PC-3 (cell line): ENCODE data around the gene TPR. TPM values are rescaled to one million over a fixed set of nuclear protein-coding genes. Genes with fewer than 3 reads are reported as not detected.

Source experiments
- ATAC-seq: fragments of 200-7000 bp; cut with Tn5 transposase; 2 replicates; pipeline ENCODE4 v1.9.1; 2020; ENCODE audit warnings: mild to moderate bottlenecking, moderate library complexity
- BruUV-seq: library from RNA; stranded (reverse); fragments of 400-500 nt; replicated peaks from 2 replicates; lab custom pipeline; 2021; lab: Mats Ljungman, UMichigan
- CTCF ChIA-PET: fragments of 300-600 bp; sonication (Branson Sonifier 250); formaldehyde crosslinking; loops from one replicate; lab custom pipeline; 2022; ENCODE audit warnings: antibody characterized with exemption; lab: Charles Lee
- POLR2A ChIA-PET: fragments of 300-600 bp; sonication (Branson Sonifier 250); formaldehyde crosslinking; loops from one replicate; lab custom pipeline; 2022; ENCODE audit warnings: antibody characterized with exemption; ENCODE audit not compliant: unreplicated experiment; lab: Charles Lee
- DNase-seq: peaks from one replicate; pipeline ENCODE4 v3.0.0-alpha.2; 2015
- H2AFZ ChIP-seq: fragments of 300-600 bp; sonication (generic); 2 replicates; pipeline ENCODE4 v1.6.0; 2016; ENCODE audit warnings: antibody characterized with exemption, low read length
- H3F3A ChIP-seq: fragments of 300-600 bp; sonication (generic); one replicate; pipeline ENCODE4 v1.6.0; 2017; ENCODE audit warnings: antibody characterized with exemption, low read length, control low read depth, mild to moderate bottlenecking; ENCODE audit not compliant: unreplicated experiment
- H3K27ac ChIP-seq: fragments of 300-600 bp; sonication (generic); 2 replicates; pipeline ENCODE4 v1.5.1; 2016; ENCODE audit warnings: mild to moderate bottlenecking, low read length
- H3K27me3 ChIP-seq: fragments of 300-600 bp; sonication (generic); 2 replicates; pipeline ENCODE4 v1.6.1; 2016; ENCODE audit warnings: low read length, mixed read lengths
- H3K36me3 ChIP-seq: fragments of 300-600 bp; sonication (generic); 2 replicates; pipeline ENCODE4 v1.6.1; 2016; ENCODE audit warnings: low read depth, mixed run types, low read length, mixed read lengths
- H3K4me1 ChIP-seq: fragments of 300-600 bp; sonication (generic); 2 replicates; pipeline ENCODE4 v1.5.1; 2016; ENCODE audit warnings: low read length; ENCODE audit not compliant: insufficient read depth
- H3K4me2 ChIP-seq: fragments of 300-600 bp; sonication (generic); 2 replicates; pipeline ENCODE4 v1.6.0; 2016; ENCODE audit warnings: low read length
- H3K4me3 ChIP-seq: fragments of 300-600 bp; sonication (generic); 2 replicates; pipeline ENCODE4 v1.5.1; 2016; ENCODE audit warnings: mild to moderate bottlenecking, low read length, mixed read lengths
- H3K79me2 ChIP-seq: fragments of 300-600 bp; sonication (generic); 2 replicates; pipeline ENCODE4 v1.6.1; 2017; ENCODE audit warnings: low read length, mixed read lengths
- H3K9ac ChIP-seq: fragments of 300-600 bp; sonication (generic); 2 replicates; pipeline ENCODE4 v1.6.0; 2016; ENCODE audit warnings: mild to moderate bottlenecking, low read length
- H3K9me2 ChIP-seq: fragments of 300-600 bp; sonication (generic); replicated peaks from 2 replicates; pipeline ENCODE4 v1.6.1; 2016; ENCODE audit warnings: mixed run types, low read length, mixed read lengths
- H3K9me3 ChIP-seq: fragments of 300-600 bp; sonication (generic); 2 replicates; pipeline ENCODE4 v1.6.1; 2016; ENCODE audit warnings: low read length, mixed read lengths
- H4K20me1 ChIP-seq: fragments of 300-600 bp; sonication (generic); 2 replicates; pipeline ENCODE4 v1.6.1; 2016; ENCODE audit warnings: low read length, mixed read lengths
- CTCF ChIP-seq: fragments of 300-600 bp; sonication (generic); conservative IDR thresholded peaks from 2 replicates; pipeline ENCODE4 v1.5.1; 2017; ENCODE audit warnings: antibody characterized with exemption, low read depth, mild to moderate bottlenecking, low read length
- EZH2 ChIP-seq: fragments of 300-600 bp; sonication (generic); IDR thresholded peaks from one replicate; pipeline ENCODE4 v1.6.1; 2017; ENCODE audit warnings: antibody characterized with exemption, mild to moderate bottlenecking, low read length; ENCODE audit not compliant: unreplicated experiment
- EZH2phosphoT487 ChIP-seq: fragments of 300-600 bp; sonication (generic); IDR thresholded peaks from 2 replicates; pipeline ENCODE4 v1.6.1; 2018; ENCODE audit warnings: mild to moderate bottlenecking, antibody characterized with exemption, low read length, borderline replicate concordance
- intact Hi-C: fragments of 100-400 bp; cut with micrococcal nuclease; formaldehyde crosslinking; loops from 2 replicates; pipeline ENCODE4 v1.9.0; 2023
- total RNA-seq: library from RNA; depleted of rRNA; stranded (reverse); fragments of >200 nt; gene quantifications from 2 replicates; pipeline ENCODE4 v1.2.3, GENCODE V29; 2014

Gene TPR
- total RNA-seq, 1 experiment from 2014 or later: 39.3 TPM

- TF ChIP-seq EZH2phosphoT487 (no peak), EZH2 (no peak), CTCF (no peak)
- Histone ChIP-seq H3K36me3 (no peaks in the 10 kb centered on the region), H3F3A (no peaks in the 10 kb centered on the region), H3K4me2 (no peak overlapping the region), H3K27ac (no peak overlapping the region), H3K27me3 (no peaks in the 10 kb centered on the region), H3K79me2 (no peaks in the 10 kb centered on the region), H3K4me1 (peaks cover 11% of the 10 kb centered on the region), H3K9me2 (no peaks in the 10 kb centered on the region), H4K20me1 (no peaks in the 10 kb centered on the region), H3K9me3 (no peaks in the 10 kb centered on the region), H3K9ac (no peak overlapping the region), H3K4me3 (no peak overlapping the region), H2AFZ (no peak overlapping the region)
- intact Hi-C loops: no loop called here
- POLR2A ChIA-PET: no interaction called here
- DNase-seq: no peak
- no peak for ATAC-seq
- no TSS peak for BruUV-seq
- CTCF ChIA-PET: no interaction called here
Measured at GRCh38 chr1:186283374-186283773, 91.7 kb downstream of the TPR start.

- no peaks in the 10 kb centered on the region for H3K27me3 ChIP-seq
- DNase-seq (no peak), ATAC-seq (no peak)
- H4K20me1 ChIP-seq: no peaks in the 10 kb centered on the region
- H3K4me2 ChIP-seq: no peak overlapping the region
- H3K4me3 ChIP-seq: no peak overlapping the region
- no peak overlapping the region for H2AFZ ChIP-seq
- no peaks in the 10 kb centered on the region for H3K9me3 ChIP-seq
- no peaks in the 10 kb centered on the region for H3K9me2 ChIP-seq
- H3K27ac ChIP-seq: no peak overlapping the region
- TF ChIP-seq EZH2 (no peak), EZH2phosphoT487 (no peak), CTCF (no peak)
- no peaks in the 10 kb centered on the region for H3K79me2 ChIP-seq
- ChIA-PET CTCF (no interaction called here), POLR2A (no interaction called here)
- intact Hi-C loops: no loop called here
- no peaks in the 10 kb centered on the region for H3F3A ChIP-seq
- no TSS peak for BruUV-seq
- no peak overlapping the region for H3K9ac ChIP-seq
- no peaks in the 10 kb centered on the region for H3K36me3 ChIP-seq
- peaks cover 11% of the 10 kb centered on the region for H3K4me1 ChIP-seq
Measured at GRCh38 chr1:186282466-186282865, 92.6 kb downstream of the TPR start.

- Histone ChIP-seq H3K27me3 (no peaks in the 10 kb centered on the region), H2AFZ (no peak overlapping the region), H3K9me2 (no peaks in the 10 kb centered on the region), H3K9ac (no peak overlapping the region), H3K9me3 (no peaks in the 10 kb centered on the region), H3K4me3 (no peak overlapping the region), H3K79me2 (no peaks in the 10 kb centered on the region), H4K20me1 (no peaks in the 10 kb centered on the region), H3K4me2 (no peak overlapping the region), H3K27ac (no peak overlapping the region), H3K36me3 (no peaks in the 10 kb centered on the region), H3F3A (no peaks in the 10 kb centered on the region), H3K4me1 (no peaks in the 10 kb centered on the region)
- intact Hi-C loops: no loop called here
- no TSS peak for BruUV-seq
- no peak for TF ChIP-seq CTCF
- TF ChIP-seq EZH2phosphoT487: no peak
- TF ChIP-seq EZH2: no peak
- CTCF ChIA-PET: no interaction called here
- DNase-seq (no peak), ATAC-seq (no peak)
- POLR2A ChIA-PET: no interaction called here
Measured at GRCh38 chr1:186275822-186276221, 99.2 kb downstream of the TPR start.
